Ishikawa (cell line): ENCODE results near the gene CLIC4.

ENCODE experiments used
- EP300 ChIP-seq: IDR thresholded peaks from 2 replicates; pipeline ENCODE4 v1.6.1; 2012; ENCODE audit warnings: borderline replicate concordance
- FOXM1 ChIP-seq: IDR thresholded peaks from 2 replicates; pipeline ENCODE4 v1.6.1; 2012; ENCODE audit warnings: low read depth, borderline replicate concordance
- RAD21 ChIP-seq: IDR thresholded peaks from 2 replicates; pipeline ENCODE4 v1.6.1; 2012; ENCODE audit warnings: low read depth
- TAF1 ChIP-seq: IDR thresholded peaks from 2 replicates; pipeline ENCODE4 v1.6.1; 2012; ENCODE audit warnings: low read depth, mild to moderate bottlenecking
- YY1 ChIP-seq: IDR thresholded peaks from 2 replicates; pipeline ENCODE4 v1.6.1; 2012; ENCODE audit warnings: low read depth
- TF ChIP-seq, protein P1 (sequence below): IDR thresholded peaks from 2 replicates; pipeline ENCODE4 v1.6.1; 2012

DNA sequence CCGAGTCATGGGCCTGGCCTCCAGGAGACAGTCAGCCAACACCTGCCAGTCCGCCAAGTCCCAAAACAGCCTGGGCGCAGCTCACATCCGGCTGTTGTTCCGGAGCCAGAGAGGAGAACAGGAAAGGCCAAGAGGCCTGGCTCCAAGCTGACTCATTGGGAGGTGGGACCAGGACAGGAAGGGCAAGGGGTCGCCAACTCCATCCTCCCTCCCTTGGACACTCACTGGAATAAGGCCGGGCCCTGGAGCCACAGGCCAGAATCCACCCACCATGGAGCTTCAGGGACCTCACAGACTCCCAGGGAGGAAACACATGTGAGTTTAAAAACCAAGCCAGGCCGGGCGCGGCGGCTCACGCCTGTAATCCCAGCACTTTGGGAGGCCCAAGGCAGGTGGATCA lies 25.1 kb upstream of the CLIC4 start:
- TF ChIP-seq YY1 (no peak), EP300 (no peak), TAF1 (no peak), FOXM1 (no peak), RAD21 (no peak)
- TF ChIP-seq, protein P1, sequence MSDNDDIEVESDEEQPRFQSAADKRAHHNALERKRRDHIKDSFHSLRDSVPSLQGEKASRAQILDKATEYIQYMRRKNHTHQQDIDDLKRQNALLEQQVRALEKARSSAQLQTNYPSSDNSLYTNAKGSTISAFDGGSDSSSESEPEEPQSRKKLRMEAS = no peak
